A549 (cell line): ENCODE results near the gene LAPTM5. TPM values are rescaled to one million over a fixed set of nuclear protein-coding genes. Genes with fewer than 3 reads are reported as not detected.
A peak's percentile ranks its signal among the peaks of the same experiment; 100 is the strongest.

Experiments used
- ATAC-seq, 2 experiments: fragments of 200-7000 bp in 1 of 2; fragments of >200 bp in 1 of 2; cut with Nextera tagmentation in 1 of 2; cut with Tn5 transposase in 1 of 2; 3 replicates each; pipeline versions ENCODE4 v1.8.0 to v1.9.1; 2018 to 2020; ENCODE audit warnings: mild to moderate bottlenecking in 1 of 2, moderate library complexity in 1 of 2
- CTCF ChIA-PET: fragments of 300-600 bp; sonication (Branson Sonifier 250); formaldehyde crosslinking; extraction: SDS; loops from one replicate; lab custom pipeline; 2021; ENCODE audit warnings: antibody characterized with exemption, inconsistent platforms; lab: Yijun Ruan, JAX
- POLR2A ChIA-PET: fragments of 350-600 bp; formaldehyde crosslinking; extraction: SDS; loops from one replicate; lab custom pipeline; 2021; ENCODE audit warnings: antibody characterized with exemption, inconsistent platforms; lab: Yijun Ruan, JAX
- DNase-seq, 2 experiments: peaks; one replicate each; pipeline versions ENCODE4 v3.0.0 to v3.0.0-alpha.2; 2011 to 2016; ENCODE audit warnings: low read depth in 1 of 2, low spot score in 1 of 2
- FAIRE-seq: peaks from 2 replicates; lab custom pipeline; 2011; peaks lifted over from hg19 to GRCh38; lab: Jason Lieb, UNC
- H3K27ac ChIP-seq, 2 experiments: fragments of >200 bp; sonication (Bioruptor Twin); formaldehyde crosslinking; 3 replicates each; pipeline ENCODE4 v1.5.1; 2016 to 2017
- H3K4me1 ChIP-seq: fragments of >200 bp; sonication (Bioruptor Twin); formaldehyde crosslinking; 3 replicates; pipeline ENCODE4 v1.6.1; 2016
- H3K4me2 ChIP-seq: fragments of >200 bp; sonication (Bioruptor Twin); formaldehyde crosslinking; 3 replicates; pipeline ENCODE4 v1.6.1; 2016
- H3K4me3 ChIP-seq: fragments of >200 bp; sonication (Bioruptor Twin); formaldehyde crosslinking; 3 replicates; pipeline ENCODE4 v1.5.1; 2016
- H3K9me3 ChIP-seq: fragments of >200 bp; sonication (Bioruptor Twin); formaldehyde crosslinking; 3 replicates; pipeline ENCODE4 v1.6.1; 2016
- BCL3 ChIP-seq: fragments of >200 bp; sonication (Bioruptor Twin); formaldehyde crosslinking; IDR thresholded peaks from 3 replicates; pipeline ENCODE4 v1.6.1; 2016
- BHLHE40 ChIP-seq: IDR thresholded peaks from 2 replicates; pipeline ENCODE4 v1.6.1; 2012; ENCODE audit warnings: low read depth, low read length, inconsistent platforms
- CBX8 ChIP-seq: fragments of 200-600 bp; sonication (generic); IDR thresholded peaks from 2 replicates; pipeline ENCODE4 v1.6.1; 2016
- CHD4 ChIP-seq: fragments of 200-600 bp; sonication (generic); IDR thresholded peaks from 2 replicates; pipeline ENCODE4 v1.6.1; 2016; ENCODE audit warnings: antibody characterized with exemption, mild to moderate bottlenecking, borderline replicate concordance
- ESRRA ChIP-seq: fragments of 150-350 bp; IDR thresholded peaks from 2 replicates; pipeline ENCODE4 v1.6.1; 2014; ENCODE audit warnings: mild to moderate bottlenecking, low read length, borderline replicate concordance
- FOSL2 ChIP-seq, 2 experiments: fragments of 450-650 bp in 1 of 2; fragments of >200 bp in 1 of 2; sonication (Bioruptor Twin) in 1 of 2; formaldehyde crosslinking; IDR thresholded peaks; 2 replicates each; pipeline versions ENCODE4 v1.5.0 to v1.6.1; 2016 to 2020; ENCODE audit warnings: mild to moderate bottlenecking in 1 of 2, moderate library complexity in 1 of 2
- FOXS1 ChIP-seq: fragments of 250-450 bp; sonication (Bioruptor Pico); IDR thresholded peaks from 2 replicates; pipeline ENCODE4 v1.5.0; 2020; ENCODE audit warnings: mild to moderate bottlenecking, moderate library complexity
- HDAC2 ChIP-seq: fragments of 200-600 bp; sonication (generic); IDR thresholded peaks from 2 replicates; pipeline ENCODE4 v1.6.1; 2016
- HES2 ChIP-seq: fragments of >200 bp; sonication (Bioruptor Twin); formaldehyde crosslinking; IDR thresholded peaks from 2 replicates; pipeline ENCODE4 v1.6.1; 2016
- HEYL ChIP-seq: fragments of 250-450 bp; sonication (Bioruptor Pico); IDR thresholded peaks from 2 replicates; pipeline ENCODE4 v1.8.0; 2021; ENCODE audit warnings: mild to moderate bottlenecking, moderate library complexity
- HOXB13 ChIP-seq: fragments of 250-450 bp; sonication (Bioruptor Pico); IDR thresholded peaks from 2 replicates; pipeline ENCODE4 v1.5.0; 2020; ENCODE audit warnings: low read depth, mild to moderate bottlenecking, moderate library complexity
- JUN ChIP-seq, 2 experiments: fragments of >200 bp; sonication (Bioruptor Twin); formaldehyde crosslinking; IDR thresholded peaks; 2 replicates in 1 of 2; 3 replicates in 1 of 2; pipeline ENCODE4 v1.6.1; 2016 to 2017
- KDM5A ChIP-seq: fragments of 200-600 bp; sonication (generic); IDR thresholded peaks from 2 replicates; pipeline ENCODE4 v1.6.1; 2016; ENCODE audit warnings: antibody characterized with exemption, mild to moderate bottlenecking
- MAZ ChIP-seq: fragments of 150-350 bp; IDR thresholded peaks from 2 replicates; pipeline ENCODE4 v1.6.1; 2014; ENCODE audit warnings: antibody characterized with exemption, low read depth, low read length, borderline replicate concordance
- PBX3 ChIP-seq: IDR thresholded peaks from 2 replicates; pipeline ENCODE4 v1.6.1; 2012
- POLR2A ChIP-seq: IDR thresholded peaks from 2 replicates; pipeline ENCODE4 v1.6.1; 2012; ENCODE audit warnings: mild to moderate bottlenecking, low read length
- RAD21 ChIP-seq, 2 experiments: fragments of >200 bp in 1 of 2; sonication (Bioruptor Twin) in 1 of 2; formaldehyde crosslinking in 1 of 2; IDR thresholded peaks in 1 of 2; conservative IDR thresholded peaks in 1 of 2; 2 replicates in 1 of 2; 3 replicates in 1 of 2; pipeline ENCODE4 v1.6.1; 2012 to 2018; ENCODE audit warnings: inconsistent platforms in 1 of 2
- RNF2 ChIP-seq: fragments of 200-600 bp; sonication (generic); IDR thresholded peaks from 2 replicates; pipeline ENCODE4 v1.6.1; 2016; ENCODE audit warnings: low read depth, mild to moderate bottlenecking, antibody characterized with exemption, moderate library complexity, borderline replicate concordance
- SMC3 ChIP-seq: fragments of >200 bp; sonication (Bioruptor Twin); formaldehyde crosslinking; IDR thresholded peaks from 3 replicates; pipeline ENCODE4 v1.6.1; 2018; ENCODE audit warnings: inconsistent platforms
- SREBF2 ChIP-seq: fragments of 450-650 bp; IDR thresholded peaks from 2 replicates; pipeline ENCODE4 v1.6.1; 2014; ENCODE audit warnings: mild to moderate bottlenecking, moderate library complexity
- TFCP2L1 ChIP-seq: fragments of 250-450 bp; sonication (Bioruptor Pico); IDR thresholded peaks from 2 replicates; pipeline ENCODE4 v1.5.0; 2021; ENCODE audit warnings: mild to moderate bottlenecking
- ZFP36 ChIP-seq: fragments of 450-650 bp; IDR thresholded peaks from 2 replicates; pipeline ENCODE4 v1.6.1; 2014; ENCODE audit warnings: borderline replicate concordance; ENCODE audit not compliant: partially characterized antibody
- WGBS: methylation state at CpG from one replicate; pipeline ENCODE4 v1.1.6; 2017; ENCODE audit errors: missing lambda C conversion rate; 5-methylcytosine and 5-hydroxymethylcytosine counted together
- polyA plus RNA-seq, 4 experiments: library from polyadenylated mRNA; depleted of rRNA in 3 of 4; stranded (reverse); fragments of >200 nt; fragmentation: RNase III in 1 of 4; extraction: RNeasy Plus Mini Kit Qiagen cat#74134 plus additional on column Dnase treatment in 1 of 4; gene quantifications; 2 replicates in 3 of 4; 3 replicates in 1 of 4; pipeline ENCODE4 v1.2.3, GENCODE V29; 2011 to 2017
- small RNA-seq, 6 experiments: library from RNA; depleted of rRNA; stranded (forward); fragments of <200 nt; gene quantifications; one replicate each; pipeline ENCODE3, GENCODE V24; 2012

The LAPTM5 gene
- polyA plus RNA-seq, 2 of the 4 experiments (the other 2 are of a cell fraction) = 0.06 to 0.22 TPM

GRCh38 chr1:30684881-30685795 lies 72.4 kb downstream of the LAPTM5 start:
- peak overlapping the region; percentile 71 for H3K4me2 ChIP-seq
- H3K4me3 ChIP-seq = peak overlapping the region; percentile 31; the same call in 2 of the 3 replicates
- FAIRE-seq = no peak
- 15% methylated on average over 26 of the region's 56 CpGs for WGBS
- DNase-seq = peak; percentile 17 to 43
- peak; percentile 58 to 89; a peak in 5 of 6 replicates for ATAC-seq
- H3K27ac ChIP-seq = no peak overlapping the region
- ChIA-PET POLR2A (no interaction called here), CTCF (interaction anchor here (1.7 kb wide), 1 partner anchor 304 kb away, joined by 4 read pairs; no protein-coding TSS in a partner anchor)
- TF ChIP-seq CBX8 (no peak), ZFP36 (no peak), RNF2 (no peak), MAZ (no peak), RAD21 (conservative IDR thresholded peaks at IDR 0.05 in 1 of 2, IDR thresholded peaks at IDR 0.05 in 1 of 2) (no peak), ESRRA (no peak), CHD4 (no peak)
- H3K9me3 ChIP-seq = no peaks in the 10 kb centered on the region
- no peaks in the 10 kb centered on the region for H3K4me1 ChIP-seq

DNA sequence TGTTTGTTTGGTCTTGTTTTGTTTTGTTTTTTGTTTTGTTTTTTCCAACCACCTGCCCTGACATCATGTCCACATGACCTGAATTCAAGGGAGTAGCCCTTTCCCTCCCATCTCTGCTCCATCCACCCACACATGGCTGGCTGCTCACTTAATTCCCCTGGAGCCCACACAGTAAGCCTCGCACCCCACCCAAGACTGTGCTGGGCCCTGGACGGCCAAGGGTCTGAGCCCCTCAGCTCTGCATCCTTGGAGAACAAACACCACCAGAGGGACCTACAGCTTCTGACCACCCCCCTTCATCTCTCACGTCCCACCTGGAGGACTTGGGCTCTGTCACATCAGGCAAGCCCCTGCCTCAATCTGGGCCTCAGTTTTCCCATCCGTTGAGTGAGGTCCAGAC lies 73.3 kb downstream of the LAPTM5 start:
- no peaks in the 10 kb centered on the region for H3K9me3 ChIP-seq
- CTCF ChIA-PET = no interaction called here
- FAIRE-seq = no peak

DNA sequence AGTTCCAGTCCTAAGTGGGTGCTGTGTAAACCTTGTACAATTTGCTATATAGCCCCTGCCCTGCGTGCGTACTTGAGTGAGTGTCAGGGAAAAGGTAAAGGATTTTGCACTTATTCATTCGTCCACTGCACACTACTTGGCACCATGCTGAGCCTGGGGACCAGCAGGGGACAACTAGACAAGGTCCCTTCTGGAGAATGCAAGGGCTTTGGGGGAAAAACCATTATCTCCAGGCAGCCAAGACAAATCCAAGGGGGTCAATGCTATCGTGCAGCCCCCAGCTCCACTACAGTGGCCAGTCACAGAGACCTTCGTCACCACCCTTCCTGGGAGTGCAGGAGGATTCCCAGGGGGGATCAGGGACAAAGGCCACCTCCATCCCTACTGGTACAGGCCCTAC lies 73.9 kb downstream of the LAPTM5 start:
- Histone ChIP-seq H3K4me1 (no peaks in the 10 kb centered on the region), H3K4me2 (no peak overlapping the region), H3K4me3 (no peak overlapping the region), H3K9me3 (no peaks in the 10 kb centered on the region), H3K27ac (no peak overlapping the region)
- ChIA-PET CTCF (no interaction called here), POLR2A (no interaction called here)
- FAIRE-seq (no peak), DNase-seq (no peak)
- TF ChIP-seq ESRRA (no peak), TFCP2L1 (CRISPR knock-in tag) (no peak), SREBF2 (no peak), JUN (IDR thresholded peaks at IDR 0.05) (no peak), POLR2A (no peak), KDM5A (no peak), FOSL2 (IDR thresholded peaks at IDR 0.05) (no peak), FOSL2 (CRISPR knock-in tag; IDR thresholded peaks at IDR 0.05) (no peak), SMC3 (no peak), BHLHE40 (no peak), PBX3 (no peak), HES2 (no peak), HOXB13 (no peak)
- TF ChIP-seq, all 56 proteins: peak for 0
- WGBS = 33% methylated on average over 5 of the region's 5 CpGs
- ATAC-seq = no peak

More for the DNA sequence above, 73.3 kb downstream of the LAPTM5 start:
- ATAC-seq (no peak), DNase-seq (no peak)
- no peak overlapping the region for H3K4me3 ChIP-seq
- POLR2A ChIA-PET = no interaction called here
- no peaks in the 10 kb centered on the region for H3K4me1 ChIP-seq
- 65% methylated on average over 2 of the region's 4 CpGs for WGBS
- TF ChIP-seq POLR2A (no peak), HEYL (no peak), ZFP36 (no peak), BCL3 (no peak), HDAC2 (no peak), FOXS1 (CRISPR knock-in tag) (no peak), FOSL2 (IDR thresholded peaks at IDR 0.05) (no peak), FOSL2 (CRISPR knock-in tag; IDR thresholded peaks at IDR 0.05) (no peak)
- H3K27ac ChIP-seq = no peak overlapping the region
- no peak overlapping the region for H3K4me2 ChIP-seq

Small RNA genes within 50 kb of the gene (small RNA-seq; reads per million reads assigned to genes)
- 0 reads per million in 6 experiments for gene MIR4420

Other genes with a start within 250 kb of the LAPTM5 start
- gene MATN1, start 34.2 kb downstream of the LAPTM5 start, polyA plus RNA-seq (2011; rRNA removed) = 0.05 TPM in 1 of 2 replicates, not detected in the other
- 0.05 to 0.17 TPM (median 0.10 TPM) in 3 replicates for gene MATN1, start 34.2 kb downstream of the LAPTM5 start, polyA plus RNA-seq (2017; fragmentation: RNase III; extraction: RNeasy Plus Mini Kit Qiagen cat#74134 plus additional on column Dnase treatment)
- gene SDC3, start 151.0 kb upstream of the LAPTM5 start, polyA plus RNA-seq (2011; rRNA removed) = 2.0 and 4.1 TPM in 2 replicates
- gene SDC3, start 151.0 kb upstream of the LAPTM5 start, polyA plus RNA-seq (2017; fragmentation: RNase III; extraction: RNeasy Plus Mini Kit Qiagen cat#74134 plus additional on column Dnase treatment) = 8.4 to 10.0 TPM (median 8.9 TPM) in 3 replicates